ENCODE measurements around the gene SLC38A11.

DNA sequence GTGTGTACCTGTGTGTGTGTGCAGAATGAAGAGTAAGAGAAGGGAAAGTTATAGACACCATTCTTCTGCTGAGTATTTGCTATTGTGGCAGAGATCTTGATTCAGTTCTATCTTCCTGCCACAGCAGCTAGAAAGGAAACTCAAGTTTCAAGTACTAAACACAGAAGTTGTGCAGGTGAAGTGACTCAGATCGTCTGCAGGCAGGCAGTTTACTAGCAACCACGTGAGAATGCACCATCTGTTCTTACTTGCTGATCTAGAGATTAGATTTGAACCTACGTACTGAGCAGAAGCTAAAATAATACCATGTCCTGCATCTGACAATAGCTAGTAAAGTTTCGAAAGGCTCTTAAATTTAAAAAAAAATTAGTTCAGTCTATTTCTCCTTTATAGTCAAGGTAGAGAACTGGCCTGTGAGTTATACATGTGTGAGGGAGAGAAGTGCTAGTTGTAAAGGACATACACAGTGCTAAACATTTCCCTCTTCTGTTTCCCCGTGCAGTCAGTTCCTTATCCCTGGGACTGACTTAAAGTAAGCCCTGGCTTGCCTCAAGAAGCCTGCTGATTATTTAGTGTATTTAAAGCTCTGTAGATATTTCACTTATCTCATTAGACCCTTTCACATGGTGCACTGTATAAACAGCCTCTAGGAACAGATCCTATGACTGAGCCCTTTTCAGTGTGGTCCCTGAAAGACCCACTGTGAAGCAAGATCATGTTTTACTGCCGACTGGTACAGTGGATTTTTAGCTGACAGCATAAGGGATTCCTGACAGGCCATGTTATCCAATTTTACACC lies 45.0 kb downstream of the SLC38A11 start:
- no peak for TF ChIP-seq POLR2A (IDR thresholded peaks at IDR 0.05)
- TF ChIP-seq, protein P1, sequence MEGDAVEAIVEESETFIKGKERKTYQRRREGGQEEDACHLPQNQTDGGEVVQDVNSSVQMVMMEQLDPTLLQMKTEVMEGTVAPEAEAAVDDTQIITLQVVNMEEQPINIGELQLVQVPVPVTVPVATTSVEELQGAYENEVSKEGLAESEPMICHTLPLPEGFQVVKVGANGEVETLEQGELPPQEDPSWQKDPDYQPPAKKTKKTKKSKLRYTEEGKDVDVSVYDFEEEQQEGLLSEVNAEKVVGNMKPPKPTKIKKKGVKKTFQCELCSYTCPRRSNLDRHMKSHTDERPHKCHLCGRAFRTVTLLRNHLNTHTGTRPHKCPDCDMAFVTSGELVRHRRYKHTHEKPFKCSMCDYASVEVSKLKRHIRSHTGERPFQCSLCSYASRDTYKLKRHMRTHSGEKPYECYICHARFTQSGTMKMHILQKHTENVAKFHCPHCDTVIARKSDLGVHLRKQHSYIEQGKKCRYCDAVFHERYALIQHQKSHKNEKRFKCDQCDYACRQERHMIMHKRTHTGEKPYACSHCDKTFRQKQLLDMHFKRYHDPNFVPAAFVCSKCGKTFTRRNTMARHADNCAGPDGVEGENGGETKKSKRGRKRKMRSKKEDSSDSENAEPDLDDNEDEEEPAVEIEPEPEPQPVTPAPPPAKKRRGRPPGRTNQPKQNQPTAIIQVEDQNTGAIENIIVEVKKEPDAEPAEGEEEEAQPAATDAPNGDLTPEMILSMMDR (IDR thresholded peaks at IDR 0.05), result no peak
- TF ChIP-seq POLR2AphosphoS5 (IDR thresholded peaks at IDR 0.05), result no peak
- TF ChIP-seq EP300 (IDR thresholded peaks at IDR 0.05), result no peak
